HCT116 (cell line): Measurements from ENCODE around the gene ARHGAP23. TPM values are rescaled to one million over a fixed set of nuclear protein-coding genes. Genes with fewer than 3 reads are reported as not detected.

ENCODE experiments used
- ATAC-seq: fragments of 200-7000 bp; cut with Tn5 transposase; 2 replicates; pipeline ENCODE4 v1.9.1; 2020; ENCODE audit warnings: mild to moderate bottlenecking, moderate library complexity
- BruUV-seq: library from RNA; stranded (reverse); fragments of 400-500 nt; replicated peaks from 2 replicates; lab custom pipeline; 2021; lab: Mats Ljungman, UMichigan
- CTCF ChIA-PET: fragments of 300-600 bp; sonication (Branson Sonifier 250); formaldehyde crosslinking; loops from one replicate; lab custom pipeline; 2021; ENCODE audit warnings: antibody characterized with exemption; lab: Charles Lee
- POLR2A ChIA-PET: fragments of 300-600, 350-600 bp; sonication (Branson Sonifier 250); formaldehyde crosslinking; loops from one replicate; lab custom pipeline; 2021; ENCODE audit warnings: antibody characterized with exemption; lab: Charles Lee
- RAD21 ChIA-PET, 2 experiments: fragments of 300-600 bp; sonication (Branson Sonifier 250); formaldehyde crosslinking; loops; one replicate each; lab custom pipeline; 2023; ENCODE audit warnings: low total read pairs in 2 of 2; ENCODE audit not compliant: uncharacterized antibody in 2 of 2, unreplicated experiment in 2 of 2, low non-redundant PET in 1 of 2; lab: Charles Lee
- DNase-seq: peaks from one replicate; pipeline ENCODE4 v3.0.0-alpha.2; 2010; ENCODE audit warnings: low read depth, low spot score
- H2AFZ ChIP-seq: fragments of 200-600 bp; shearing (Covaris generic), sonication (generic); 2 replicates; pipeline ENCODE4 v1.6.1; 2017; ENCODE audit warnings: low read depth, mixed run types, mixed read lengths, antibody characterized with exemption, low read length; ENCODE audit not compliant: poor library complexity, severe bottlenecking
- H3K27ac ChIP-seq: 2 replicates; pipeline ENCODE4 v1.5.1; 2012; ENCODE audit warnings: low read depth, low read length
- H3K27me3 ChIP-seq: fragments of 200-600 bp; sonication (generic); 2 replicates; pipeline ENCODE4 v1.6.1; 2016; ENCODE audit warnings: mixed run types, low read length, mixed read lengths; ENCODE audit not compliant: insufficient read depth
- H3K36me3 ChIP-seq, 2 experiments: fragments of 200-500 bp in 1 of 2; fragments of 200-600 bp in 1 of 2; sonication (Bioruptor generic) in 1 of 2; sonication (generic) in 1 of 2; 2 replicates each; pipeline versions ENCODE4 v1.5.1 to v1.6.1; 2014 to 2016; ENCODE audit warnings: low read length in 2 of 2, inconsistent platforms in 1 of 2, mixed read lengths in 1 of 2, mixed run types in 1 of 2; ENCODE audit not compliant: insufficient read depth in 2 of 2, control insufficient read depth in 1 of 2
- H3K4me1 ChIP-seq, 2 experiments: fragments of 200-600 bp in 1 of 2; sonication (generic) in 1 of 2; 2 replicates each; pipeline versions ENCODE4 v1.5.1 to v1.6.1; 2012 to 2017; ENCODE audit warnings: low read length in 2 of 2, inconsistent platforms in 1 of 2, mild to moderate bottlenecking in 1 of 2, mixed read lengths in 1 of 2, mixed run types in 1 of 2, moderate library complexity in 1 of 2; ENCODE audit not compliant: insufficient read depth in 2 of 2, control insufficient read depth in 1 of 2
- H3K4me2 ChIP-seq: fragments of 200-600 bp; sonication (generic); 2 replicates; pipeline ENCODE4 v1.6.1; 2017; ENCODE audit warnings: mixed run types, low read length, mixed read lengths
- H3K4me3 ChIP-seq, 2 experiments: fragments of 200-600 bp in 1 of 2; sonication (generic) in 1 of 2; replicated peaks in 1 of 2; 2 replicates each; pipeline ENCODE4 v1.5.1; 2011 to 2016; ENCODE audit warnings: low read length in 2 of 2, control low read depth in 1 of 2, low read depth in 1 of 2, mild to moderate bottlenecking in 1 of 2, mixed read lengths in 1 of 2, mixed run types in 1 of 2
- H3K79me2 ChIP-seq: fragments of 200-600 bp; sonication (generic); 2 replicates; pipeline ENCODE4 v1.6.1; 2017; ENCODE audit warnings: mild to moderate bottlenecking, mixed run types, low read length, moderate library complexity, mixed read lengths; ENCODE audit not compliant: insufficient read depth
- H3K9ac ChIP-seq: fragments of 200-600 bp; sonication (generic); 2 replicates; pipeline ENCODE4 v1.6.1; 2016; ENCODE audit warnings: low read length, mixed read lengths
- H3K9me2 ChIP-seq: fragments of 200-600 bp; sonication (generic), shearing (Covaris generic); 2 replicates; pipeline ENCODE4 v1.6.1; 2017; ENCODE audit warnings: mixed run types, mild to moderate bottlenecking, moderate library complexity; ENCODE audit not compliant: insufficient read depth
- H3K9me3 ChIP-seq, 2 experiments: fragments of 200-500 bp in 1 of 2; fragments of 200-600 bp in 1 of 2; sonication (Bioruptor generic) in 1 of 2; sonication (generic) in 1 of 2; 2 replicates each; pipeline ENCODE4 v1.6.1; 2014 to 2017; ENCODE audit warnings: low read length in 2 of 2, mixed read lengths in 2 of 2, inconsistent platforms in 1 of 2, low read depth in 1 of 2, mild to moderate bottlenecking in 1 of 2, mixed run types in 1 of 2, moderate library complexity in 1 of 2; ENCODE audit not compliant: control insufficient read depth in 1 of 2, insufficient read depth in 1 of 2
- H4K20me1 ChIP-seq: fragments of 200-600 bp; sonication (generic), shearing (Covaris generic); 2 replicates; pipeline ENCODE4 v1.6.1; 2017; ENCODE audit warnings: mixed run types, mild to moderate bottlenecking, moderate library complexity; ENCODE audit not compliant: insufficient read depth
- ATF3 ChIP-seq: IDR thresholded peaks from 2 replicates; pipeline ENCODE4 v1.6.1; 2012
- CBX3 ChIP-seq: IDR thresholded peaks from 2 replicates; pipeline ENCODE4 v1.6.1; 2012; ENCODE audit warnings: low read depth
- CEBPB ChIP-seq: IDR thresholded peaks from 2 replicates; pipeline ENCODE4 v1.6.1; 2012; ENCODE audit warnings: low read depth
- CTCF ChIP-seq, 3 experiments: fragments of 200-600 bp in 1 of 3; sonication (generic) in 1 of 3; IDR thresholded peaks in 2 of 3; conservative IDR thresholded peaks in 1 of 3; 2 replicates each; pipeline ENCODE4 v1.5.1; 2012 to 2017; ENCODE audit warnings: low read depth in 2 of 3, low read length in 2 of 3, antibody characterized with exemption in 1 of 3, borderline replicate concordance in 1 of 3, control low read depth in 1 of 3, mild to moderate bottlenecking in 1 of 3, mixed read lengths in 1 of 3, mixed run types in 1 of 3, moderate library complexity in 1 of 3; ENCODE audit not compliant: insufficient read depth in 1 of 3
- EGR1 ChIP-seq: IDR thresholded peaks from 2 replicates; pipeline ENCODE4 v1.6.1; 2012; ENCODE audit warnings: low read depth
- FOSL1 ChIP-seq: IDR thresholded peaks from 2 replicates; pipeline ENCODE4 v1.6.1; 2012; ENCODE audit warnings: low read depth
- JUND ChIP-seq: IDR thresholded peaks from 2 replicates; pipeline ENCODE4 v1.6.1; 2012
- POLR2A ChIP-seq: IDR thresholded peaks from 2 replicates; pipeline ENCODE4 v1.7.0; 2011; ENCODE audit warnings: borderline replicate concordance; ENCODE audit not compliant: insufficient read depth, insufficient read length; ENCODE audit errors: extremely low read depth
- POLR2AphosphoS5 ChIP-seq: IDR thresholded peaks from 2 replicates; pipeline ENCODE4 v1.6.1; 2011; ENCODE audit warnings: mild to moderate bottlenecking, low read depth, low read length, moderate library complexity
- RAD21 ChIP-seq: IDR thresholded peaks from 2 replicates; pipeline ENCODE4 v1.6.1; 2012; ENCODE audit warnings: low read depth, mild to moderate bottlenecking
- REST ChIP-seq: IDR thresholded peaks from 2 replicates; pipeline ENCODE4 v1.6.1; 2012; ENCODE audit warnings: low read depth
- SIN3A ChIP-seq: IDR thresholded peaks from 2 replicates; pipeline ENCODE4 v1.6.1; 2012; ENCODE audit warnings: low read depth
- SP1 ChIP-seq: IDR thresholded peaks from 2 replicates; pipeline ENCODE4 v1.6.1; 2012; ENCODE audit warnings: low read depth
- SRF ChIP-seq: IDR thresholded peaks from 2 replicates; pipeline ENCODE4 v1.6.1; 2012; ENCODE audit warnings: low read depth
- ZBTB33 ChIP-seq: IDR thresholded peaks from 2 replicates; pipeline ENCODE4 v1.6.1; 2011; ENCODE audit warnings: mild to moderate bottlenecking, low read length, moderate library complexity; ENCODE audit not compliant: insufficient replicate concordance; ENCODE audit errors: extremely low read depth
- ZFX ChIP-seq: fragments of 450-650 bp; IDR thresholded peaks from 2 replicates; pipeline ENCODE4 v1.6.1; 2017
- ZNF274 ChIP-seq: fragments of 200-500 bp; sonication (Bioruptor generic); IDR thresholded peaks from 2 replicates; pipeline ENCODE4 v1.6.1; 2014; ENCODE audit warnings: mild to moderate bottlenecking, low read depth, low read length, inconsistent platforms
- intact Hi-C: fragments of 100-400 bp; cut with micrococcal nuclease; formaldehyde crosslinking; loops from 2 replicates; pipeline ENCODE4 v1.10.0; 2022
- total RNA-seq: library from RNA; stranded (reverse); gene quantifications from one replicate; pipeline ENCODE4 v1.2.1, GENCODE V29; 2021; ENCODE audit not compliant: unreplicated experiment

The ARHGAP23 gene
- total RNA-seq, 1 experiment from 2014 or later, result 41.0 TPM

- H3K4me3 ChIP-seq, result no peak overlapping the region
- no peaks in the 10 kb centered on the region for H4K20me1 ChIP-seq
- H3K9ac ChIP-seq, result no peak overlapping the region
- intact Hi-C loops, result no loop called here
- H3K27me3 ChIP-seq, result no peaks in the 10 kb centered on the region
- CTCF ChIA-PET, result no interaction called here
- no peak for DNase-seq
- H3K79me2 ChIP-seq, result peaks cover 5% of the 10 kb centered on the region; the same call in 1 of the 2 replicates
- POLR2A ChIA-PET, result no interaction called here
- TF ChIP-seq SRF (no peak), SP1 (no peak), RAD21 (no peak), CTCF (IDR thresholded peaks at IDR 0.05 in 2 of 3, conservative IDR thresholded peaks at IDR 0.05 in 1 of 3; ENCODE audit: borderline replicate concordance in 1 of 3, insufficient read depth in 1 of 3, low read depth in 2 of 3, low read length in 2 of 3) (no peak), REST (no peak), ZFX (no peak), EGR1 (no peak), ZNF274 (no peak), CBX3 (no peak), POLR2A (no peak), SIN3A (no peak), JUND (no peak), ATF3 (no peak), ZBTB33 (no peak), CEBPB (no peak), FOSL1 (no peak), POLR2AphosphoS5 (no peak)
- BruUV-seq, result no TSS peak
- H3K4me1 ChIP-seq, result peaks cover 26 to 47% of the 10 kb centered on the region in 2 experiments
- RAD21 ChIA-PET, result no interaction called here
- H3K9me2 ChIP-seq, result no peaks in the 10 kb centered on the region
- H3K27ac ChIP-seq, result no peak overlapping the region
- no peaks in the 10 kb centered on the region for H3K9me3 ChIP-seq
- no peak for ATAC-seq
- H2AFZ ChIP-seq, result no peak overlapping the region
- no peak overlapping the region for H3K4me2 ChIP-seq
- H3K36me3 ChIP-seq, result peaks cover 3 to 10% of the 10 kb centered on the region in 2 experiments; a peak in 2 of 4 replicates
Measured at GRCh38 chr17:38467491-38467890, 39.2 kb downstream of the ARHGAP23 start.
